SU-DHL-6 (cell line): ENCODE measurements around the gene DNAAF5.

Experiments used
- H2AFZ ChIP-seq: fragments of 200-600 bp; sonication (generic); 2 replicates; pipeline ENCODE4 v1.6.1; 2014; ENCODE audit warnings: low read depth, mild to moderate bottlenecking, moderate library complexity, mixed read lengths, antibody characterized with exemption, low read length; ENCODE audit not compliant: severe bottlenecking
- H3F3A ChIP-seq: fragments of 200-600 bp; shearing (Covaris generic); 2 replicates; pipeline ENCODE4 v1.6.0; 2016; ENCODE audit warnings: antibody characterized with exemption, mild to moderate bottlenecking; ENCODE audit not compliant: insufficient read depth
- H3K27ac ChIP-seq: fragments of 200-600 bp; sonication (generic); 2 replicates; pipeline ENCODE4 v1.5.1; 2016; ENCODE audit warnings: low read depth, mild to moderate bottlenecking, low read length, moderate library complexity, mixed read lengths
- H3K27me3 ChIP-seq: fragments of 200-600 bp; sonication (generic), shearing (Covaris generic); 2 replicates; pipeline ENCODE4 v1.6.0; 2014; ENCODE audit warnings: mild to moderate bottlenecking, low read length
- H3K36me3 ChIP-seq: fragments of 200-600 bp; sonication (generic); 2 replicates; pipeline ENCODE4 v1.6.1; 2014; ENCODE audit warnings: mild to moderate bottlenecking, low read length, mixed read lengths
- H3K4me2 ChIP-seq: fragments of 300-600, 200-600 bp; shearing (Covaris generic), sonication (generic); 2 replicates; pipeline ENCODE4 v1.6.0; 2014; ENCODE audit warnings: low read length, low read depth, mild to moderate bottlenecking; ENCODE audit not compliant: poor library complexity, severe bottlenecking
- H3K4me3 ChIP-seq: fragments of 200-600 bp; sonication (generic); 2 replicates; pipeline ENCODE4 v1.5.1; 2014; ENCODE audit warnings: antibody characterized with exemption, low read length, mild to moderate bottlenecking, mixed read lengths; ENCODE audit not compliant: insufficient read depth, poor library complexity, severe bottlenecking
- H3K79me2 ChIP-seq: fragments of 200-600 bp; sonication (generic); 2 replicates; pipeline ENCODE4 v1.6.1; 2014; ENCODE audit warnings: mild to moderate bottlenecking, low read length, moderate library complexity; ENCODE audit not compliant: insufficient read depth
- H3K9ac ChIP-seq: fragments of 200-600 bp; sonication (generic); 2 replicates; pipeline ENCODE4 v1.7.0; 2014; ENCODE audit warnings: mild to moderate bottlenecking, low read length
- H3K9me2 ChIP-seq: fragments of 200-600 bp; sonication (generic); replicated peaks from 2 replicates; pipeline ENCODE4 v1.6.1; 2014; ENCODE audit warnings: low read length; ENCODE audit not compliant: insufficient read depth
- H3K9me3 ChIP-seq: fragments of 200-600 bp; sonication (generic); 2 replicates; pipeline ENCODE4 v1.6.1; 2014; ENCODE audit warnings: low read length, mixed read lengths; ENCODE audit not compliant: insufficient read depth
- H4K20me1 ChIP-seq: fragments of 200-600 bp; sonication (generic); 2 replicates; pipeline ENCODE4 v1.6.1; 2014; ENCODE audit warnings: low read depth, mild to moderate bottlenecking, antibody characterized with exemption, low read length, moderate library complexity, mixed read lengths
- CTCF ChIP-seq: fragments of 200-600 bp; sonication (generic); IDR thresholded peaks from one replicate; pipeline ENCODE4 v1.5.1; 2017; ENCODE audit warnings: antibody characterized with exemption, mild to moderate bottlenecking, low read length, moderate library complexity; ENCODE audit not compliant: insufficient read depth, poor library complexity, severe bottlenecking
- EZH2phosphoT487 ChIP-seq: fragments of 200-600 bp; sonication (generic), shearing (Covaris generic); conservative IDR thresholded peaks from 2 replicates; pipeline ENCODE4 v1.6.1; 2018; ENCODE audit warnings: mild to moderate bottlenecking, antibody characterized with exemption, low read length, moderate library complexity, mixed read lengths

The DNAAF5 gene

DNA sequence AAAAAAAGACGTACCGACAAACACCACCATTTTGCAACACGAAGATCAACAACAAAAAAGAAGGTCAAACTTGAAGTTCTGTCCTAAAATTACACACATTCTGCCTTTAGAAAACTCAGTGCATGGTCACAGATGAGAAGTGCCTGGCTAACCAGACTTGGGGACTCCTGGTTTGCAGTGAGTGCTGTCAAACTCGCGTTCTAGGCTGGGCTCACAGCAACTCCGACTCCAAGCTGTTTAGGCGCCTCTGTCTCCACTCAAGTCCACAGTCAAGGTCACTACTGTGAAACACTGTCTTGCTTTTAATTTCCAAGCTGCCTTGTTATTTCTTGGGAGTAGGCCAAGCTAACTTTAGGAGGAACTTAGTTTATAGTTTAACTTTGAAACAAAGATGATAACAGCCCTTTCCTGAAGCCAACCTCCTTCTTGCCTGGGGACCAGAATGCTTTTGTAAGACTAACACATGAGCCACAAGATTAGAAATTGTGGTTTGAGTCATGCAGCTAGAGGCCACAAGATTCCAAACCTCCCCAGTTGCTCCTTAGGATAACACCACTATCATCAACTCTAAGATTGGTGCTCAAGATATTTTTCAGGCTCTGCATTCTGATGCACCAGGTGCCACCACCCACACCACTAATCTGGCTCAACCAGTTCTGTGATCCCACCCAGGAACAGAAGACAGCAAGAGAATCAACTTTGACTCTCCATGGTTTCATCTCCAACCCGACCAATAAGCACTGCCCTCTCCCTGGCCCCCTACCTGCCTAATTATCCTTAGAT is 1.1 kb upstream of the DNAAF5 start:
- Histone ChIP-seq H3K79me2 (peaks cover 53% of the 10 kb centered on the region), H3K4me3 (peak overlapping the region; percentile 77), H3K27me3 (no peaks in the 10 kb centered on the region), H3K9me3 (no peaks in the 10 kb centered on the region), H3K4me2 (peak overlapping the region; percentile 84), H2AFZ (no peak overlapping the region), H3F3A (no peaks in the 10 kb centered on the region), H3K9me2 (no peaks in the 10 kb centered on the region), H3K9ac (peak overlapping the region; percentile 70), H3K27ac (no peak overlapping the region), H4K20me1 (no peaks in the 10 kb centered on the region), H3K36me3 (0 out of 2 replicates have a peak, but pooled peaks cover 3% of the 10 kb centered on the region)
- TF ChIP-seq EZH2phosphoT487, result no peak
- TF ChIP-seq CTCF, result no peak

DNA sequence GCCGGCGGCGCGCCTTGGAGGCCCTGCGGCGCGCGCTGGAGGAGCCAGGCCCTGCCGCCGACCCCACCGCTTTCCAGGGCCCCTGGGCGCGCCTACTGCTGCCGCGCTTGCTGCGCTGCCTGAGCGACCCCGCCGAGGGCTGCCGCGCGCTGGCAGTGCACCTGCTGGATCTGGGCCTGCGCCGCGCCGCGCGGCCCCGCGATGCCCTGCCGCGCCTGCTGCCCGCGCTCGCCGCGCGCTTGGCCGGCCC is 280 bp downstream of the DNAAF5 start:
- H3K79me2 ChIP-seq, result peaks cover 49% of the 10 kb centered on the region
- H3K4me2 ChIP-seq, result peak overlapping the region; percentile 84
- H3K9ac ChIP-seq, result peak overlapping the region; percentile 70
- H4K20me1 ChIP-seq, result no peaks in the 10 kb centered on the region
- TF ChIP-seq CTCF, result no peak
- TF ChIP-seq EZH2phosphoT487, result no peak
- no peaks in the 10 kb centered on the region for H3F3A ChIP-seq
- no peak overlapping the region for H2AFZ ChIP-seq
- no peaks in the 10 kb centered on the region for H3K9me3 ChIP-seq
- no peaks in the 10 kb centered on the region for H3K27me3 ChIP-seq
- 0 out of 2 replicates have a peak, but pooled peaks cover under 1% of the 10 kb centered on the region for H3K36me3 ChIP-seq
- peak overlapping the region; percentile 40; the same call in 1 of the 2 replicates for H3K27ac ChIP-seq
- H3K4me3 ChIP-seq, result peak overlapping the region; percentile 77
- H3K9me2 ChIP-seq, result no peaks in the 10 kb centered on the region

GRCh38 chr7:727104-727805 is 756 bp downstream of the DNAAF5 start, which contains the start of gene PRKAR1B:
TSS of gene PRKAR1B (minus strand) at chr7:727281. CDS start at chr7:711505, 15,776 bp downstream.
- H3K4me3 ChIP-seq, result peak within 1 kb of the TSS; percentile 77
- no peaks in the 10 kb centered on the region for H4K20me1 ChIP-seq
- H3K4me2 ChIP-seq, result peak within 1 kb of the TSS; percentile 84
- peak within 1 kb of the TSS; percentile 49 for H3K27ac ChIP-seq
- H3K9me3 ChIP-seq, result no peaks in the 10 kb centered on the region
- TF ChIP-seq EZH2phosphoT487 (no peak), CTCF (no peak)
- peaks cover 52% of the 10 kb centered on the region for H3K79me2 ChIP-seq
- H3K27me3 ChIP-seq, result no peaks in the 10 kb centered on the region
- H3K9me2 ChIP-seq, result no peaks in the 10 kb centered on the region
- peak within 1 kb of the TSS; percentile 49 for H2AFZ ChIP-seq
- peak within 1 kb of the TSS; percentile 70 for H3K9ac ChIP-seq
- no peaks in the 10 kb centered on the region for H3K36me3 ChIP-seq
- H3F3A ChIP-seq, result no peaks in the 10 kb centered on the region
